Stimulated activated CD4-positive, alpha-beta T cell treated with anti-CD3 and anti-CD28 coated beads, Interleukin-4, amount 100 ng/mL, for 24 hours (primary cell): Measurements from ENCODE around the gene CLSTN2.

Experiments used
- DNase-seq: peaks from one replicate; pipeline ENCODE4 v3.0.0-alpha.2; 2020

Gene CLSTN2

GRCh38 chr3:140249188-140249587 is 314.2 kb downstream of the CLSTN2 start:
- DNase-seq = no peak

GRCh38 chr3:140250010-140250855 is 315.2 kb downstream of the CLSTN2 start:
- DNase-seq = no peak

GRCh38 chr3:140250945-140251344 is 316.0 kb downstream of the CLSTN2 start:
- DNase-seq = no peak

GRCh38 chr3:140251678-140252077 is 316.7 kb downstream of the CLSTN2 start:
- DNase-seq = no peak

- DNase-seq = no peak
These were observed 318.0 kb downstream of the CLSTN2 start for GRCh38 chr3:140252812-140253656.

GRCh38 chr3:140258222-140258724 is 323.3 kb downstream of the CLSTN2 start:
- no peak for DNase-seq

- no peak for DNase-seq
These were observed 330.3 kb downstream of the CLSTN2 start for GRCh38 chr3:140265302-140265701.

- no peak for DNase-seq
These were observed 333.1 kb downstream of the CLSTN2 start for GRCh38 chr3:140268103-140268502.

- DNase-seq = no peak
These were observed 333.6 kb downstream of the CLSTN2 start for GRCh38 chr3:140268610-140269009.

GRCh38 chr3:140270329-140270728 is 335.3 kb downstream of the CLSTN2 start:
- DNase-seq = no peak

GRCh38 chr3:140273542-140274195 is 338.7 kb downstream of the CLSTN2 start:
- DNase-seq = no peak

GRCh38 chr3:140274429-140274828 is 339.4 kb downstream of the CLSTN2 start:
- DNase-seq = no peak

- DNase-seq = no peak
These were observed 341.7 kb downstream of the CLSTN2 start for GRCh38 chr3:140276703-140277102.

- DNase-seq = no peak
These were observed 342.9 kb downstream of the CLSTN2 start for GRCh38 chr3:140277886-140278285.

- DNase-seq = no peak
These were observed 349.4 kb downstream of the CLSTN2 start for GRCh38 chr3:140284372-140284771.

GRCh38 chr3:140285380-140285779 is 350.4 kb downstream of the CLSTN2 start:
- no peak for DNase-seq

- DNase-seq = no peak
These were observed 353.6 kb downstream of the CLSTN2 start for GRCh38 chr3:140288595-140288994.

- DNase-seq = no peak
These were observed 355.1 kb downstream of the CLSTN2 start for GRCh38 chr3:140290105-140290504.

- DNase-seq = no peak
These were observed 357.2 kb downstream of the CLSTN2 start for GRCh38 chr3:140292170-140292569.

GRCh38 chr3:140292684-140293083 is 357.7 kb downstream of the CLSTN2 start:
- no peak for DNase-seq

GRCh38 chr3:140294058-140294457 is 359.1 kb downstream of the CLSTN2 start:
- DNase-seq = no peak

GRCh38 chr3:140296796-140297352 is 361.9 kb downstream of the CLSTN2 start:
- DNase-seq = no peak

- no peak for DNase-seq
These were observed 363.1 kb downstream of the CLSTN2 start for GRCh38 chr3:140298043-140298442.
